ENCODE measurements around the gene EFCAB14. TPM values are rescaled to one million over a fixed set of nuclear protein-coding genes. Genes with fewer than 3 reads are reported as not detected.

Gene EFCAB14
- total and polyA plus RNA-seq, 2 donors (not counting 3 experiments of a cell fraction or from before 2014, with no cell fraction given): 30.0 to 81.7 TPM

- CTCF ChIA-PET: interaction anchor here (0.8 to 1.6 kb wide), 4 partner anchors 16 to 44 kb away, joined by 3 to 4 read pairs (median 4); no protein-coding TSS in a partner anchor
- intact Hi-C loops (cut with micrococcal nuclease): no loop called here
- dilution Hi-C loops (cut with MboI; ENCODE audit: extremely low pct_ligation_motif_present, low sequenced_read_pairs): no loop called here
Measured at GRCh38 chr1:46681333-46682034, 37.4 kb downstream of the EFCAB14 start.

DNA sequence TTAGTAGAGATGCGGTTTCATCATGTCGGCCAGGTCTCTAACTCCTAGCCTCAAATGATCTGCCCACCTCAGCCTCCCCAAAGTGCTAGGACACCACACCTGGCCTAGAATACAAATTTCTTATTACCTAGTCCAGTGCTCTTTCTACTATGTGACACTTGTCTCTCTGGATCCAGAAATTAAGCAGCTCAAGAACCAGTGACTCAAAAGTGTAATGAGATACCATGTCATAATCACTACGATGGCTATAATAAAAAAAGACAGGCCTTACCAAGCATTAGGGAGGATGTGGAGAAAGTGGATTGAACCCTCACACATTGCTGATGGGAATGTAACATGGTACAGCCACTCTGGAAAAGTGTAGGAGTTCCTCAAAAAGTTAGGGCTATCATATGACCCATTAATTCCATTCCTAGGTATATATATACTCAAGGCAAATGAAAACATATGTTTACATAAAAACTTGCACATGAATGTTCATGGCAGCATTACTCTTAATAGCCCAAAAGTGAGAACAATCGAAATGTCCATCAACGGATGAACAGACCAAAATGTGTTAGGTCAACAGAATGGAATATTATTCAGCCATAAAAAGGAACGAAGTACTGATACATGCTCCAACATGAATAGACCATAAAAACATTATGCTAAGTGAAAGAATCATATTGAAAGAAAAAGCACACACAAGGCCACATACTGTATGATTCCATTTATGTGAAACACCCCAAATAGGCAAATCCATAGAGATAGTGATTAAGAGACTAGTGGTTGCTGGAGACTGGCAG, 38.9 kb downstream of the EFCAB14 start:
- POLR2A ChIA-PET: interaction anchor here (0.6 kb wide), 1 partner anchor 84 kb away, joined by 3 read pairs; no protein-coding TSS in a partner anchor
- Histone ChIP-seq H3K79me2 (ENCODE audit: control insufficient read depth, insufficient read depth, low read length) (no peaks in the 10 kb centered on the region), H3K9ac (replicated peaks; ENCODE audit: extremely low read depth, insufficient read depth, low read length) (no peak overlapping the region), H2AFZ (ENCODE audit: low read depth, low read length) (no peak overlapping the region), H3K9me3 (replicated peaks; ENCODE audit: control insufficient read depth, insufficient read depth, low read length) (no peaks in the 10 kb centered on the region), H3K36me3 (ENCODE audit: control insufficient read depth in 2 of 2, extremely low read depth in 1 of 2, insufficient read depth in 2 of 2, low read length in 2 of 2) (peaks cover 18 to 22% of the 10 kb centered on the region in 2 experiments), H3K4me2 (ENCODE audit: insufficient read depth, low read length) (no peak overlapping the region), H3K4me1 (ENCODE audit: control insufficient read depth, extremely low read depth, insufficient read depth, low read length) (peaks cover 20% of the 10 kb centered on the region), H3K27me3 (ENCODE audit: control insufficient read depth in 2 of 2, insufficient read depth in 2 of 2, low read length in 2 of 2) (no peaks in the 10 kb centered on the region), H3K27ac (ENCODE audit: insufficient read depth, low read depth, low read length) (no peak overlapping the region), H4K20me1 (replicated peaks; ENCODE audit: control insufficient read depth, extremely low read depth, insufficient read depth, low read length) (no peaks in the 10 kb centered on the region), H3K4me3 (replicated peaks in 1 of 3; ENCODE audit: insufficient read depth in 1 of 3, low read depth in 1 of 3, low read length in 3 of 3) (no peak overlapping the region), H3K9me1 (replicated peaks; ENCODE audit: control insufficient read depth, extremely low read depth, insufficient read depth, low read length) (no peaks in the 10 kb centered on the region)
- DNase-seq (ENCODE audit: low read depth, low spot score) (no peak), FAIRE-seq (no peak)
- intact Hi-C loops (cut with micrococcal nuclease) (no loop called here), dilution Hi-C loops (cut with MboI; ENCODE audit: extremely low pct_ligation_motif_present, low sequenced_read_pairs) (no loop called here)
- TF ChIP-seq FOS (IDR thresholded peaks at IDR 0.05; ENCODE audit: borderline replicate concordance, insufficient read depth, low read length): no peak
- TF ChIP-seq, protein P1, sequence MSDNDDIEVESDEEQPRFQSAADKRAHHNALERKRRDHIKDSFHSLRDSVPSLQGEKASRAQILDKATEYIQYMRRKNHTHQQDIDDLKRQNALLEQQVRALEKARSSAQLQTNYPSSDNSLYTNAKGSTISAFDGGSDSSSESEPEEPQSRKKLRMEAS (IDR thresholded peaks at IDR 0.05; ENCODE audit: insufficient read depth, insufficient read length): no peak
- TF ChIP-seq POLR2AphosphoS5 (IDR thresholded peaks at IDR 0.05; ENCODE audit: insufficient read depth, low read depth, low read length): no peak
- TF ChIP-seq CTCF (IDR thresholded peaks at IDR 0.05; ENCODE audit: extremely low read depth in 1 of 2, insufficient read depth in 1 of 2, low read depth in 1 of 2, low read length in 2 of 2): no peak
- BruUV-seq (replicated peaks): no TSS peak
- CTCF ChIA-PET: interaction anchor here (1.4 kb wide), 1 partner anchor 44 kb away, joined by 7 read pairs; no protein-coding TSS in a partner anchor

More at GRCh38 chr1:46681333-46682034, 37.4 kb downstream of the EFCAB14 start:
- no peaks in the 10 kb centered on the region for H3K9me3 ChIP-seq (replicated peaks; ENCODE audit: control insufficient read depth, insufficient read depth, low read length)
- no peak overlapping the region for H2AFZ ChIP-seq (ENCODE audit: low read depth, low read length)
- TF ChIP-seq, protein P1 (IDR thresholded peaks at IDR 0.05; ENCODE audit: insufficient read depth, insufficient read length): no peak
- DNase-seq (ENCODE audit: low read depth, low spot score) (no peak), FAIRE-seq (peak; percentile 43)
- no peak overlapping the region for H3K4me3 ChIP-seq (replicated peaks in 1 of 3; ENCODE audit: insufficient read depth in 1 of 3, low read depth in 1 of 3, low read length in 3 of 3)
- H3K9ac ChIP-seq (replicated peaks; ENCODE audit: extremely low read depth, insufficient read depth, low read length): no peak overlapping the region
- peaks cover 18 to 20% of the 10 kb centered on the region in 2 experiments for H3K36me3 ChIP-seq (ENCODE audit: control insufficient read depth in 2 of 2, extremely low read depth in 1 of 2, insufficient read depth in 2 of 2, low read length in 2 of 2)
- no peaks in the 10 kb centered on the region for H3K9me1 ChIP-seq (replicated peaks; ENCODE audit: control insufficient read depth, extremely low read depth, insufficient read depth, low read length)
- H3K27me3 ChIP-seq (ENCODE audit: control insufficient read depth in 2 of 2, insufficient read depth in 2 of 2, low read length in 2 of 2): no peaks in the 10 kb centered on the region
- H3K4me1 ChIP-seq (ENCODE audit: control insufficient read depth, extremely low read depth, insufficient read depth, low read length): peaks cover 34% of the 10 kb centered on the region
- no peak overlapping the region for H3K27ac ChIP-seq (ENCODE audit: insufficient read depth, low read depth, low read length)
- POLR2A ChIA-PET: no interaction called here
- H3K79me2 ChIP-seq (ENCODE audit: control insufficient read depth, insufficient read depth, low read length): no peaks in the 10 kb centered on the region
- H3K4me2 ChIP-seq (ENCODE audit: insufficient read depth, low read length): peak overlapping the region; percentile 49
- peaks cover 2% of the 10 kb centered on the region for H4K20me1 ChIP-seq (replicated peaks; ENCODE audit: control insufficient read depth, extremely low read depth, insufficient read depth, low read length)
- no TSS peak for BruUV-seq (replicated peaks)

Measured in endothelial cell of umbilical vein (primary cell).